HUES6 (cell line): Measurements from ENCODE around the gene PROK2.

Experiments used
- H3K27ac ChIP-seq: 2 replicates; pipeline ENCODE4 v1.7.0; 2013; ENCODE audit warnings: low read depth, mild to moderate bottlenecking, low read length, inconsistent platforms
- H3K27me3 ChIP-seq: 2 replicates; pipeline ENCODE4 v1.6.1; 2013; ENCODE audit warnings: low read length; ENCODE audit not compliant: control insufficient read depth, insufficient read depth
- H3K36me3 ChIP-seq: 2 replicates; pipeline ENCODE4 v1.6.1; 2013; ENCODE audit warnings: low read length; ENCODE audit not compliant: control insufficient read depth, insufficient read depth
- H3K4me1 ChIP-seq: 2 replicates; pipeline ENCODE4 v1.6.1; 2013; ENCODE audit warnings: low read length; ENCODE audit not compliant: control insufficient read depth, insufficient read depth
- H3K4me3 ChIP-seq: 2 replicates; pipeline ENCODE4 v1.5.1; 2013; ENCODE audit warnings: low read depth, low read length
- H3K9ac ChIP-seq: one replicate; pipeline ENCODE4 v1.6.1; 2013; ENCODE audit warnings: mild to moderate bottlenecking, low read length
- H3K9me3 ChIP-seq: 2 replicates; pipeline ENCODE4 v1.6.1; 2013; ENCODE audit warnings: low read depth, low read length; ENCODE audit not compliant: control insufficient read depth, insufficient read depth

Gene PROK2

DNA sequence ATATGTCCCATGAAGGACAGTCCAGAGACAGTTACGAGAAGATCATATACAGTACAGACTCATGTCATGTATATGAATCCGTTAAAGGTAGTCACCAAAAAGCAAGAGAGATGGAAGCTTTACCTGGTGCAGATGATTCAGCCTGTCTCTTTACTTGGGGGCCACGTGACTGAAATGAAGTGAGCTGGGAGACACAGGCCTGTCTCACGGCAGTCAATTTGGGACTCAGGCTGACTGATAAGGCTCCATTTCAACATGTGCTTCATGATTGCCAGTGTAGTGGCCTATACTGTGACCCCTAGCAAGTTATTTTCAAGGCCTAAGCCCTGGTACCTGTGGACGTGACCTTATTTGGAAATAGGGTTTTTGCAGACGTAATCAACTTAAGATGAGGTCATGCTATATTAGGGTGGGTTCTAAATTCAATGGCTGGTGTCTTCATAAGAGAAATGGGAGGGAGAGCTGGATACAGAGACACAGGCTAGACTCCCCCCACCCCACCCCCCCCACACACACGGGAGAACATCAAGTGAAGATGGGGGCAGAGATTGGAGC, 3.0 kb upstream of the PROK2 start:
- no peak overlapping the region for H3K9ac ChIP-seq
- H3K27ac ChIP-seq: no peak overlapping the region
- peaks cover 51% of the 10 kb centered on the region for H3K27me3 ChIP-seq
- no peak overlapping the region for H3K4me3 ChIP-seq
- peaks cover 13% of the 10 kb centered on the region; the same call in 1 of the 2 replicates for H3K4me1 ChIP-seq
- H3K9me3 ChIP-seq: no peaks in the 10 kb centered on the region
- no peaks in the 10 kb centered on the region for H3K36me3 ChIP-seq

DNA sequence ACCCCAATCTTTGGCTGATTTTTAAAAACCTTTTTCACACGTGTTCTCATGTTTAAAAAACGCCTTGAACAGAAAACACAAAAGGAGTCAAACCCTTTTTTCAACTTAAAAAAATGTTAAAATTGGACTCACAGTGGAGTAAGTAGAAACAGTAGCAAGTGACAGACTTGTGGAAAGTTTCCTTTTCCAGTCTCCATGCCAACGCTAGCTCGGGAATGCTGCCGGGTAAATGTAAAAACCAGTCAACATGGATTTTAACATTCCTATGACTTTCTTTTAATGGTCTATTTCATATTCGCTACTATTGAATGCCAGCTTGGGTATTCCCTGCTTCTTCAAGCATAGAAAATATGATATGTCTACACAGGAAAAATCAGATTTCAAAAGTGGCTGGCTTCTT, 1.6 kb upstream of the PROK2 start:
- no peak overlapping the region for H3K9ac ChIP-seq
- H3K36me3 ChIP-seq: no peaks in the 10 kb centered on the region
- H3K4me3 ChIP-seq: no peak overlapping the region
- peaks cover 13% of the 10 kb centered on the region; the same call in 1 of the 2 replicates for H3K4me1 ChIP-seq
- H3K9me3 ChIP-seq: no peaks in the 10 kb centered on the region
- H3K27ac ChIP-seq: no peak overlapping the region
- H3K27me3 ChIP-seq: peaks cover 65% of the 10 kb centered on the region

DNA sequence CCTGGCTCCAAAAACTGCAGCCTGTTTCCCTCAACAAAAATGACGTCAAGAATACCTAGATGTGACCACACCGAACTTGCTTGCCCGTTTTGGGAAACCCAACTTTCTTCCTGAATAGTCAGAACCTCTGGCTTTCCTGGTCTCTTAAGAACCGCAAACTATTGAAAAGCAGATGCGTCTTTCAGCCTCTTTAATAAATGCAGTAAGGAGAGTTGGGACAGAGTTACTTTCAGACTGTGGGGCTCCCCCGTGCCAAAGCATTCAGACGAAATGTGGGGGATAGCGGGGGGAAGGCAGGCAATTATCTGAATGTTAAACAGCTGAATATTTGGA, 1.2 kb upstream of the PROK2 start:
- Histone ChIP-seq H3K4me1 (peaks cover 13% of the 10 kb centered on the region; the same call in 1 of the 2 replicates), H3K27me3 (peaks cover 69% of the 10 kb centered on the region), H3K9me3 (no peaks in the 10 kb centered on the region), H3K36me3 (no peaks in the 10 kb centered on the region), H3K4me3 (no peak overlapping the region), H3K27ac (no peak overlapping the region), H3K9ac (no peak overlapping the region)

DNA sequence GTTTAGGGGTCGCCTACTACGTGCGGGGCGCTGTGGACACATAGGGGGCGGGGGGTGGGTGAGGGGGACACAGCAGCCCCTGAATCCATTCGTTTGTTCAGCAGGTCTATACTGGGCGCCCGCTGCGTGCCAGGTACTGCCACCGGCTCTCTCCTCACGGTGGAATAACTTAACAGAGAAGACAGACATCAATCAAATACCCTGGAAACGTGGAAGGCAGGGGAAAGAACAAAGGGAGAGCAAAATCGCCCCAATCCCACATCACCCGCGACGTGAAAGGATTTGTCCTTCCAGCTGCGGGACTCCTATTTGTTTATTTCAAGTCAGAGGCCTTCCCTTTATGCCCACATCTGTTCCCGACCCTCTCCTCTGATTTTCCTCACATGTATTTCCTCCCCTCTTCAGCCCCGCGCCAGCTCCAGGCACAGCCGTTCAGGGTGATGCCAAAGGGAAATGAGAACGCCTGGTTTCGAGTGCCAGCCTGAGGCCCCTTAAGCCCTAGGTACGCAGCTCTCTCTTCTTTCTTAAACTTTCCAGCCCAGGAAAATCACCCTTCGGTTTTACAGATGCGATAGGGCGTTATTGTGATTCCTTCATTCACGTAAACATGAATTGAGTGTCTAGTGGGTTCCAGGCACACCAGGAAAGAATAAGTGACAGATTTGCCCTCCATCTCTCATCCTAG, 726 bp upstream of the PROK2 start:
- H3K4me3 ChIP-seq: peak overlapping the region; percentile 64
- peak overlapping the region; percentile 29 for H3K9ac ChIP-seq
- no peak overlapping the region for H3K27ac ChIP-seq
- H3K4me1 ChIP-seq: peaks cover 13% of the 10 kb centered on the region
- no peaks in the 10 kb centered on the region for H3K9me3 ChIP-seq
- peaks cover 70% of the 10 kb centered on the region for H3K27me3 ChIP-seq
- H3K36me3 ChIP-seq: no peaks in the 10 kb centered on the region

DNA sequence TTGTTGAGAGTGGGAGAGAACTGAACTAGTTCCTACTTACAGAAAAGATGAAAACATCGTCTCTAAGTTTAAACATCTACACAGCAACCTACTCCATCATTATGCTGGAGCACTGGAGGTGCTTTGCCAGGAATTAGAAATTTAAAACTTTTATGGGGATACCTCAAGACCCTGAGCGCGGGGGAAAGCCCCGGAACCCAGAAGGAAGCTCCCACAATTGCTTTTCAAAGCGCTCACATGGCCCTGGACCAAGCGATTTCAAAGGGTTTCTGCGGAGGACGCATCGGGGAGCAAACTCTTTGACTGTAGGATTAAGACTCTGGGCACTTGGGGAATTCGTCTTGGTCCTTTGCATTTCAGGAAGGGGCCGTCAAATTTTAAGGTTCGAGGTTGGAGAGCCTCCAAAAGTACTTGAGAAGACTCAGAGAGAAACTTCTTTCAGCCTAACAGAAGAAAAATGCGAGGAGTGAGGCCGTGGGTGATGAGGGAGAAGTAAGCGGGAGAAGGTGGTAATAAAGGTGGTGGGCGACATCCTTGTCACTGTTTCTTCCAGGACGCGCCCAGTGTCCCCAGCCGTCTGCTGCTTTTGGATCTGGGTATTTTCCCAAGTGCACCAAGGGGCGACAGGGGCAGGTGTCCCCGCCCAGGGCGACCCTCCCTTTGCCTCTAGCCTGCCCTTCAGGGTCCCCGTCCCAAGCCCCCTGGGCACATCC, 591 bp downstream of the PROK2 start:
- Histone ChIP-seq H3K27me3 (peaks cover 70% of the 10 kb centered on the region), H3K4me3 (peak overlapping the region; percentile 64), H3K4me1 (peaks cover 27% of the 10 kb centered on the region), H3K9ac (no peak overlapping the region), H3K36me3 (no peaks in the 10 kb centered on the region), H3K27ac (no peak overlapping the region), H3K9me3 (no peaks in the 10 kb centered on the region)

DNA sequence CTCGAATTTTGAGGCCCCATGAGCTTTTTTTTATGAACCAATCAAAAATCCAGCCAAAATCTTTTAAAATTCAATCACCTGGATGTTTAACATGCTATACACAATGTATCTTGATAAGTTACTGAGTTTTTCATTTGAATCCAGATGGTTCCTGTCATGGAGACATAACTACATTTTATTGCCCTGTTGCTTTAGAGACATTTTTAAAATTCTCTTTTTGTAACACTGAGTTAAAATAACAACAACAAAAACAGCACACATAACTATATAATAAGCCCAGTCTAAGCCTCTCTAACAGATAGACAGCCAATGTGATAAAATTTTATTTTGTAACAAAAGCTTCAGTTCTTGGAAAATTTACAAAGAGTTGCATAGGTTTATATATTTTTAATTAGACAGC, 1.8 kb downstream of the PROK2 start:
- H3K4me3 ChIP-seq: no peak overlapping the region

DNA sequence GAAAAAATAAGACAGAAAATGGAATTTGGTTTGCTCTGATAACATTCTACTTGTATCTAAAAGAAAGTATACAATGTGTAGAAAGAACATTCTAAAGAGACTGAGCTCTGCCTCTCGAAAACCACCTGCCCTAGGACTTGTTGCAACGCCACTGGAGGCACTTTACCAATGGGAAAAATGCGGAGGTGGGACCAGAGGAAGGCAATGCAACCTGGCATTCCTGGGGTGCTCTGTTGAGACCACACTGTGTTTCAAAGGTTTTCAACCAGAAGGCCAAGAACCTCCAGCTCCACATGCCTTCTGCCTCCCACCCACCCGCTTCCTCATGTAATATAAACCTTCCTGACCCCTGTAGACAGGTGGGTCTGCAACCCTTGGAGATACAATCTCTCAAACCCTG, 4.5 kb downstream of the PROK2 start:
- H3K9ac ChIP-seq: no peak overlapping the region
- peaks cover 27% of the 10 kb centered on the region for H3K4me1 ChIP-seq
- H3K36me3 ChIP-seq: no peaks in the 10 kb centered on the region
- peaks cover 44% of the 10 kb centered on the region for H3K27me3 ChIP-seq
- H3K9me3 ChIP-seq: no peaks in the 10 kb centered on the region
- 0 out of 2 replicates have a peak overlapping the region, but pooled peaks have one; percentile 43 for H3K27ac ChIP-seq
- H3K4me3 ChIP-seq: no peak overlapping the region

More for the DNA sequence above, 1.8 kb downstream of the PROK2 start:
- Histone ChIP-seq H3K9ac (no peak overlapping the region), H3K27me3 (peaks cover 70% of the 10 kb centered on the region), H3K36me3 (no peaks in the 10 kb centered on the region), H3K27ac (no peak overlapping the region), H3K4me1 (peaks cover 32% of the 10 kb centered on the region), H3K9me3 (no peaks in the 10 kb centered on the region)

DNA sequence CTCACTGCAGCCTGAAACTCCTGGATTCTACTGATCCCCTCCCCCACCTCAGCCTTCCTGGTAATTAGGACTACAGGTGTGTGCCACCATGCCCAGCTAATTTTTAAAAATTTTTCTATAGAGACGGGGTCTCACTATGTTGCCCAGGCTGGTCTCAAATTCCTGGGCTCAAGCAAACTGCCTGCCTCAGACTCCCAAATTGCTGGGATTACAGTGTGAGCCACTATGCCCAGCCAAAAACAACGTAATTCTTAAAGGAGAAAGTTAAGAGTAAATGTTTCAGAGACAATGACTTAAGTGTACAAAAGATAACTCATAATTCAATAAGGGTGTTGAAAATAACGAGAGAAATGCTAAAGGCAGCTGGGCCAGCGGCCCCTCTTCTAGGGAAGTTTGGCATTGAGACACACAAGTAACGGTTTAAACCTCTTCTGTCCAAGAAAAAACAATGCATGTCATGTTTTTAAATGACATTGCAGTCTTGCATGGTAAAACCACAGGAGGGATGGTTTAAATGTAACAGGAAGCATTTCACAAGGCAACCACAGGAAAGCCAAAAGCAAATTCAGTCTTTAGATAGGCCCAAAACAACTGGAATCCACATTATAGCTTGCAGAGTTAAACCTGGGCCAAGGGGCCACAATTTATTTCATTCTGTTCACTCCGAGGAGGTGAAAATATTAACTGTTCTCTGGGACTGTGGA, 5.1 kb downstream of the PROK2 start:
- Histone ChIP-seq H3K4me1 (peaks cover 26% of the 10 kb centered on the region), H3K9me3 (no peaks in the 10 kb centered on the region), H3K36me3 (no peaks in the 10 kb centered on the region), H3K4me3 (no peak overlapping the region), H3K27me3 (peaks cover 38% of the 10 kb centered on the region), H3K9ac (no peak overlapping the region), H3K27ac (0 out of 2 replicates have a peak overlapping the region, but pooled peaks have one; percentile 43)

DNA sequence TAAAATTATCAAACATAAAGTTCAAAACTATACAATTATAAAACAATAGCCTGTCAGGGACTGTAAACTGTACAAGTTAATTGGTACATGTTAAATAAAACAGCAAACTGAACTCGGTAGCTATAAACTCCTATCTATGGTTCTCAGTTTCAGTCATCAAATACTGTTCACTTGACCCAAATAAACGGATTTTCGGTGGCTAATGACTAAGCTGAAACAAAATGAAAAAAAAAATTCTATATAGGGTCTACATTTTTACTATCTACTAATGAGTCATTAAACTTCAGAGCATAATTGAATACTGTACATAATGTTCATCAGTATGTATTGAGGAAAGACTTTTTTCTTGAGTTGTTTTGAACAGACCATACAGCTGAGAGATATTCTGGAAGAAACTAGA, 6.6 kb downstream of the PROK2 start:
- H3K27ac ChIP-seq: no peak overlapping the region
- peaks cover 28% of the 10 kb centered on the region for H3K4me1 ChIP-seq

DNA sequence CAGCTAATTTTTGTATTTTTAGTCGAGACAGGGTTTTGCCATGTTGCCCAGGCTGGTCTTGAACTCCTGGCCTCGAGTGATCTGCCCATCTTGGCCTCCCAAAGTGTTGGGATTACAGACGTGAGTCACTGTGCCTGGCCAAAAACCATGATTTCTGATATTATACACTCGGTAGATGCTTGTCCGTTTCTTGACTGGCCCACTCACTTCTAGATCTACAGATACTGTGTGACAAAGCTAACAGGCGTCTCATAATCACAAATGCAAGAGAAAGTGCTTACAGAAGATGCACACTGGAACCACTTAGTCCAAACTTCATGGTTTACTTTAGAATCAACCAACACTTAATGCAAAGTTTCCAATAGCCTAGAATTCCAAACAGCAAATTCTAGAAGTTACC, 8.4 kb downstream of the PROK2 start:
- H3K36me3 ChIP-seq: no peaks in the 10 kb centered on the region
- H3K4me3 ChIP-seq: no peak overlapping the region
- H3K4me1 ChIP-seq: peaks cover 41% of the 10 kb centered on the region
- no peaks in the 10 kb centered on the region for H3K9me3 ChIP-seq
- H3K27me3 ChIP-seq: peaks cover 5% of the 10 kb centered on the region
- no peak overlapping the region for H3K27ac ChIP-seq
- H3K9ac ChIP-seq: no peak overlapping the region

More for the DNA sequence above, 6.6 kb downstream of the PROK2 start:
- Histone ChIP-seq H3K27me3 (peaks cover 23% of the 10 kb centered on the region), H3K9me3 (no peaks in the 10 kb centered on the region), H3K36me3 (no peaks in the 10 kb centered on the region), H3K9ac (no peak overlapping the region), H3K4me3 (no peak overlapping the region)

DNA sequence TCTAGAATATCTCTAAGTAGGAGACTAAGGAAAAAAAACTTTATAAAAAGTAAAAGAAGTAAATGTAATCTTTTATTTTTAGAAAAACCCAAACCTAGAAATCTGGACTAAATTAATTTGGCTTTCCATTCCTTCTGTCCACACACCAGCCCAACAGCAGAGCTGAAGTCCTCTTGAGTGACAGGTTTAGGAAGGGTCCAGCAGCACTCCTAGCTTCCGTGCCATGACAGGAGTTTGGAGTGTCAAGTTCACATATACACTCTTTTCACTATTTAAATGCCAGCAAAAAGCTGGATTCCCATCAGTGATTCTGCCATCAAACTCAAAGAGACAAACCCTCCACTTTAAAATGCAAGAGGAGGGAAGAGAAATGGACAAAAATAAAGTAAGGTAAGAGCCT, 13.1 kb downstream of the PROK2 start:
- Histone ChIP-seq H3K4me3 (no peak overlapping the region), H3K9ac (no peak overlapping the region), H3K27ac (no peak overlapping the region), H3K4me1 (peaks cover 33% of the 10 kb centered on the region), H3K9me3 (no peaks in the 10 kb centered on the region), H3K27me3 (no peaks in the 10 kb centered on the region), H3K36me3 (no peaks in the 10 kb centered on the region)
